Endothelial cell of umbilical vein (primary cell): ENCODE data around the gene NACA. TPM values are rescaled to one million over a fixed set of nuclear protein-coding genes. Genes with fewer than 3 reads are reported as not detected.

ENCODE experiments used
- BruUV-seq: library from RNA; stranded (reverse); fragments of 400-500 nt; replicated peaks from 2 replicates; lab custom pipeline; 2021; lab: Mats Ljungman, UMichigan
- CTCF ChIA-PET: fragments of 300-600, 350-600 bp; sonication (Branson Sonifier 250); formaldehyde crosslinking; loops from one replicate; lab custom pipeline; 2021; ENCODE audit warnings: antibody characterized with exemption, inconsistent platforms; lab: Charles Lee
- POLR2A ChIA-PET: fragments of 300-600, 350-600 bp; sonication (Branson Sonifier 250); formaldehyde crosslinking; loops from one replicate; lab custom pipeline; 2021; ENCODE audit warnings: antibody characterized with exemption, inconsistent platforms; lab: Charles Lee
- DNase-seq: peaks from one replicate; pipeline ENCODE4 v3.0.0-alpha.2; 2011; ENCODE audit warnings: low read depth, low spot score
- FAIRE-seq: peaks from 2 replicates; lab custom pipeline; 2011; peaks lifted over from hg19 to GRCh38; lab: Jason Lieb, UNC
- H2AFZ ChIP-seq: 2 replicates; pipeline ENCODE4 v1.6.0; 2012; ENCODE audit warnings: low read depth, low read length, control low read depth, inconsistent platforms
- H3K27ac ChIP-seq: 2 replicates; pipeline ENCODE4 v1.5.1; 2011; ENCODE audit warnings: low read depth, mild to moderate bottlenecking, control low read depth, low read length, moderate library complexity; ENCODE audit not compliant: insufficient read depth
- H3K27me3 ChIP-seq, 2 experiments: 2 replicates each; pipeline versions ENCODE4 v1.6.0 to v1.6.1; 2011; ENCODE audit warnings: low read length in 2 of 2, mixed read lengths in 1 of 2; ENCODE audit not compliant: control insufficient read depth in 2 of 2, insufficient read depth in 2 of 2
- H3K36me3 ChIP-seq, 2 experiments: 2 replicates in 1 of 2; 3 replicates in 1 of 2; pipeline ENCODE4 v1.5.1; 2011; ENCODE audit warnings: low read length in 2 of 2, mild to moderate bottlenecking in 1 of 2, moderate library complexity in 1 of 2; ENCODE audit not compliant: control insufficient read depth in 2 of 2, insufficient read depth in 2 of 2; ENCODE audit errors: extremely low read depth in 1 of 2
- H3K4me1 ChIP-seq: 3 replicates; pipeline ENCODE4 v1.5.1; 2011; ENCODE audit warnings: mild to moderate bottlenecking, low read length; ENCODE audit not compliant: control insufficient read depth, insufficient read depth; ENCODE audit errors: extremely low read depth
- H3K4me2 ChIP-seq: 2 replicates; pipeline ENCODE4 v1.6.1; 2011; ENCODE audit warnings: low read length, control low read depth, mixed read lengths; ENCODE audit not compliant: insufficient read depth
- H3K4me3 ChIP-seq, 3 experiments: fragments of 200-600 bp in 1 of 3; sonication (generic), shearing (Covaris generic) in 1 of 3; replicated peaks in 1 of 3; 2 replicates each; pipeline ENCODE4 v1.5.1; 2011 to 2016; ENCODE audit warnings: control low read depth in 3 of 3, low read length in 3 of 3, mild to moderate bottlenecking in 2 of 3, inconsistent platforms in 1 of 3, low read depth in 1 of 3, moderate library complexity in 1 of 3; ENCODE audit not compliant: insufficient read depth in 1 of 3
- H3K79me2 ChIP-seq: 2 replicates; pipeline ENCODE4 v1.6.0; 2012; ENCODE audit warnings: low read length, inconsistent platforms; ENCODE audit not compliant: control insufficient read depth, insufficient read depth
- H3K9ac ChIP-seq: replicated peaks from 2 replicates; pipeline ENCODE3; 2011; ENCODE audit warnings: low read length, control low read depth; ENCODE audit not compliant: insufficient read depth; ENCODE audit errors: extremely low read depth
- H3K9me1 ChIP-seq: replicated peaks from 3 replicates; pipeline ENCODE4 v1.6.0; 2011; ENCODE audit warnings: mild to moderate bottlenecking, low read length; ENCODE audit not compliant: control insufficient read depth, insufficient read depth; ENCODE audit errors: extremely low read depth
- H3K9me3 ChIP-seq: replicated peaks from 2 replicates; pipeline ENCODE4 v1.5.1; 2012; ENCODE audit warnings: low read length, inconsistent platforms; ENCODE audit not compliant: control insufficient read depth, insufficient read depth
- H4K20me1 ChIP-seq: replicated peaks from 2 replicates; pipeline ENCODE3; 2011; ENCODE audit warnings: mild to moderate bottlenecking, low read length; ENCODE audit not compliant: control insufficient read depth, insufficient read depth; ENCODE audit errors: extremely low read depth
- EZH2 ChIP-seq: IDR thresholded peaks from 2 replicates; pipeline ENCODE4 v1.6.1; 2012; ENCODE audit warnings: borderline replicate concordance, low read depth, mild to moderate bottlenecking, moderate library complexity, low read length, inconsistent platforms; ENCODE audit not compliant: severe bottlenecking
- FOS ChIP-seq: IDR thresholded peaks from 2 replicates; pipeline ENCODE4 v1.6.1; 2011; ENCODE audit warnings: mild to moderate bottlenecking, low read length, moderate library complexity, borderline replicate concordance; ENCODE audit not compliant: insufficient read depth
- GATA2 ChIP-seq: IDR thresholded peaks from 2 replicates; pipeline ENCODE4 v1.7.0; 2011; ENCODE audit warnings: low read depth, mild to moderate bottlenecking, moderate library complexity, mixed read lengths, low read length; ENCODE audit not compliant: insufficient read length, insufficient read depth
- JUN ChIP-seq: IDR thresholded peaks from 2 replicates; pipeline ENCODE4 v1.6.1; 2011; ENCODE audit warnings: borderline replicate concordance, low read depth; ENCODE audit not compliant: insufficient read length, insufficient read depth
- MYC ChIP-seq: IDR thresholded peaks from one replicate; pipeline ENCODE4 v1.6.1; 2011; ENCODE audit warnings: mild to moderate bottlenecking, low read depth, low read length
- POLR2A ChIP-seq: IDR thresholded peaks from 2 replicates; pipeline ENCODE4 v1.6.1; 2012; ENCODE audit warnings: low read depth, mild to moderate bottlenecking, control low read depth, low read length
- POLR2AphosphoS5 ChIP-seq: IDR thresholded peaks from 2 replicates; pipeline ENCODE4 v1.6.1; 2012; ENCODE audit warnings: low read depth, mild to moderate bottlenecking, control low read depth, low read length, moderate library complexity; ENCODE audit not compliant: insufficient read depth
- dilution Hi-C: fragments of 300-500 bp; cut with MboI; formaldehyde crosslinking; loops from one replicate; pipeline ENCODE4 v1.15.0; 2019; ENCODE audit warnings: low sequenced_read_pairs; ENCODE audit not compliant: extremely low pct_ligation_motif_present
- intact Hi-C: fragments of 100-400 bp; cut with micrococcal nuclease; formaldehyde crosslinking; loops from one replicate; pipeline ENCODE4 v1.10.0; 2022
- polyA plus RNA-seq, 4 experiments: library from polyadenylated mRNA; depleted of rRNA in 3 of 4; stranded (reverse) in 3 of 4; unstranded in 1 of 4; fragments of >200 nt; gene quantifications; 2 replicates each; pipeline versions ENCODE4 v1.2.1 to v1.2.3, GENCODE V29; 2011 to 2012; ENCODE audit warnings: missing spikeins in 1 of 4
- total RNA-seq: library from RNA; stranded (reverse); gene quantifications from 2 replicates; pipeline ENCODE4 v1.2.3, GENCODE V29; 2021
- TF ChIP-seq, protein P1 (sequence below), 2 donors: IDR thresholded peaks; 1 replicate in 1 of 2; 2 replicates in 1 of 2; pipeline ENCODE4 v1.5.1; 2011; ENCODE audit warnings: low read length in 2 of 2, mild to moderate bottlenecking in 2 of 2, moderate library complexity in 2 of 2, control low read depth in 1 of 2, inconsistent platforms in 1 of 2, low read depth in 1 of 2; ENCODE audit not compliant: insufficient read depth in 1 of 2; ENCODE audit errors: extremely low read depth in 1 of 2
- TF ChIP-seq, protein P2 (sequence below): IDR thresholded peaks from 2 replicates; pipeline ENCODE4 v1.6.1; 2011; ENCODE audit not compliant: insufficient read depth, insufficient read length

The NACA gene
- total and polyA plus RNA-seq, 2 donors (not counting 3 experiments of a cell fraction or from before 2014, with no cell fraction given): 260 to 892 TPM

DNA sequence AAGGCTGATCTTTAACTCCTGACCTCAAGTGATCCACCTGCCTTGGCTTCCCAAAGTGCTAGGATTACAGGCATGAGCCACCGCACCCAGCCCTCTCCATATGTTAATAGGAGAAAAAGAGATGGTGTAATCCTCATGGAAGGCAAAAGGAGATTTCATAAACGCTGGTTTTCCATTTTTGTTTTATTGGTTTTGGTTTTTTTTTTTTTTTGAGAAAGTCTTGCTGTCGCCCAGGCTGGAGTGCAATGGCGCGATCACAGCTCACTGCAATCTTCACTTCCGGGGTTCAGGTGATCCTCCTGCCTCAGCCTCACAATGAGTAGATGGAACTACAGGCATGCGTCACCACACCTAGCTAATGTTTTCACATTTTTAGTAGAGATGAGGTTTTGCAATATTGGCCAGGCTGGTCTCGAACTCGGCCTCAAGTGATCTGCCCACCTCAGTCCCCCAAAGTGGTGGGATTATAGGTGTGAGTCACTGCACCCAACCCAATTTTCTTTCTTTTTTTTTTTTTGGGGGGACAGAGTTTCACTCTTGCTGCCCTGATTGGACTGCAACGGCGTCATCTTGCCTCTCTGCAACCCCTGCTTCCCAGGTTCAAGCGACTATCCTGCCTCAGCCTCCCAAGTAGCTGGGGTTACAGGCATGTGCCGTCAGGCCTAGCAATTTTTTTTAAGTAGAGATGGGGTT lies 45.1 kb downstream of the NACA start:
- Histone ChIP-seq H3K27ac (no peak overlapping the region), H3K79me2 (peaks cover 99% of the 10 kb centered on the region), H3K36me3 (peaks cover 4 to 5% of the 10 kb centered on the region in 2 experiments), H3K4me1 (peaks cover 13% of the 10 kb centered on the region), H3K4me2 (no peak overlapping the region), H2AFZ (no peak overlapping the region), H4K20me1 (peaks cover 6% of the 10 kb centered on the region), H3K9me1 (no peaks in the 10 kb centered on the region), H3K4me3 (no peak overlapping the region), H3K9me3 (no peaks in the 10 kb centered on the region), H3K9ac (no peak overlapping the region), H3K27me3 (no peaks in the 10 kb centered on the region)
- no TSS peak for BruUV-seq
- dilution Hi-C loops (no loop called here), intact Hi-C loops (no loop called here)
- CTCF ChIA-PET: interaction anchor here (0.7 to 1.0 kb wide), 2 partner anchors 8 to 43 kb away, joined by 3 to 4 read pairs; partner anchors contain the start of gene PTGES3
- TF ChIP-seq EZH2: no peak
- TF ChIP-seq, protein P1, sequence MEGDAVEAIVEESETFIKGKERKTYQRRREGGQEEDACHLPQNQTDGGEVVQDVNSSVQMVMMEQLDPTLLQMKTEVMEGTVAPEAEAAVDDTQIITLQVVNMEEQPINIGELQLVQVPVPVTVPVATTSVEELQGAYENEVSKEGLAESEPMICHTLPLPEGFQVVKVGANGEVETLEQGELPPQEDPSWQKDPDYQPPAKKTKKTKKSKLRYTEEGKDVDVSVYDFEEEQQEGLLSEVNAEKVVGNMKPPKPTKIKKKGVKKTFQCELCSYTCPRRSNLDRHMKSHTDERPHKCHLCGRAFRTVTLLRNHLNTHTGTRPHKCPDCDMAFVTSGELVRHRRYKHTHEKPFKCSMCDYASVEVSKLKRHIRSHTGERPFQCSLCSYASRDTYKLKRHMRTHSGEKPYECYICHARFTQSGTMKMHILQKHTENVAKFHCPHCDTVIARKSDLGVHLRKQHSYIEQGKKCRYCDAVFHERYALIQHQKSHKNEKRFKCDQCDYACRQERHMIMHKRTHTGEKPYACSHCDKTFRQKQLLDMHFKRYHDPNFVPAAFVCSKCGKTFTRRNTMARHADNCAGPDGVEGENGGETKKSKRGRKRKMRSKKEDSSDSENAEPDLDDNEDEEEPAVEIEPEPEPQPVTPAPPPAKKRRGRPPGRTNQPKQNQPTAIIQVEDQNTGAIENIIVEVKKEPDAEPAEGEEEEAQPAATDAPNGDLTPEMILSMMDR (IDR thresholded peaks at IDR 0.05; ENCODE audit: extremely low read depth in 1 of 2, insufficient read depth in 1 of 2, low read depth in 1 of 2, low read length in 2 of 2): no peak
- no peak for TF ChIP-seq GATA2
- no peak for TF ChIP-seq FOS
- TF ChIP-seq JUN: no peak
- no peak for TF ChIP-seq POLR2AphosphoS5
- TF ChIP-seq, protein P2, sequence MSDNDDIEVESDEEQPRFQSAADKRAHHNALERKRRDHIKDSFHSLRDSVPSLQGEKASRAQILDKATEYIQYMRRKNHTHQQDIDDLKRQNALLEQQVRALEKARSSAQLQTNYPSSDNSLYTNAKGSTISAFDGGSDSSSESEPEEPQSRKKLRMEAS: no peak
- no peak for TF ChIP-seq POLR2A
- TF ChIP-seq MYC: no peak
- POLR2A ChIA-PET: interaction anchor here (0.6 to 0.7 kb wide), 2 partner anchors 21 to 449 kb away, joined by 4 read pairs; no protein-coding TSS in a partner anchor
- DNase-seq (no peak), FAIRE-seq (no peak)
